Adrenal gland (tissue), 12 donors: Measurements from ENCODE around the gene AADACL4. TPM values are rescaled to one million over a fixed set of nuclear protein-coding genes. Genes with fewer than 3 reads are reported as not detected.

Experiments
- DNase-seq, 7 donors: peaks; one replicate each; pipeline ENCODE4 v3.0.0-alpha.2; 2019 to 2020
- H3K27ac ChIP-seq, 5 donors: fragments of 200-600 bp; sonication (generic) in 4 of 5; 1 replicate in 3 of 5; 2 replicates in 2 of 5; pipeline versions ENCODE4 v1.5.1 to v1.8.0; 2016 to 2020; ENCODE audit warnings: mild to moderate bottlenecking in 1 of 5
- H3K27me3 ChIP-seq: fragments of 200-600 bp; 2 replicates; pipeline ENCODE4 v1.8.0; 2021
- H3K36me3 ChIP-seq, 2 donors: fragments of 200-600 bp; replicated peaks in 1 of 2; 1 replicate in 1 of 2; 2 replicates in 1 of 2; pipeline versions ENCODE4 v1.5.1 to v1.8.0; 2018 to 2022
- H3K4me1 ChIP-seq, 2 donors: fragments of 200-600 bp; replicated peaks in 1 of 2; 1 replicate in 1 of 2; 2 replicates in 1 of 2; pipeline versions ENCODE4 v1.5.1 to v1.8.0; 2018 to 2021
- H3K4me3 ChIP-seq, 4 donors: fragments of 200-600 bp; sonication (generic) in 3 of 4; one replicate each; pipeline ENCODE4 v1.5.1; 2016 to 2018
- H3K9me3 ChIP-seq, 3 donors: fragments of 200-600 bp; sonication (generic) in 1 of 3; replicated peaks in 1 of 3; 1 replicate in 2 of 3; 2 replicates in 1 of 3; pipeline versions ENCODE4 v1.5.1 to v1.8.0; 2016 to 2021
- CTCF ChIP-seq, 6 experiments: fragments of 450-650 bp in 4 of 6; fragments of 200-600 bp in 2 of 6; sonication (generic) in 1 of 6; IDR thresholded peaks; 1 replicate in 5 of 6; 2 replicates in 1 of 6; pipeline versions ENCODE4 v1.5.1 to v1.8.0; 2016 to 2021; ENCODE audit warnings: antibody characterized with exemption in 6 of 6, mild to moderate bottlenecking in 2 of 6, moderate library complexity in 1 of 6
- POLR2A ChIP-seq, 2 donors: fragments of 450-650 bp; IDR thresholded peaks; one replicate each; pipeline ENCODE4 v1.6.1; 2017; ENCODE audit warnings: antibody characterized with exemption in 2 of 2, mild to moderate bottlenecking in 2 of 2, moderate library complexity in 1 of 2
- WGBS, 4 donors: extraction: QIAGEN DNeasy Blood & Tissue Kit in 2 of 4; methylation state at CpG; one replicate each; pipeline versions ENCODE4 v1.1.5 to v1.1.7; 2013 to 2017; 5-methylcytosine and 5-hydroxymethylcytosine counted together
- intact Hi-C, 2 donors: fragments of 100-400 bp; cut with DNase I; formaldehyde crosslinking; loops; one replicate each; pipeline versions ENCODE4 v1.14.1 to v1.15.0; 2022 to 2023
- polyA plus RNA-seq, 3 donors: library from polyadenylated mRNA; stranded (reverse); fragments of 200-250 nt in 2 of 3; fragments of 350-450 nt in 1 of 3; fragmentation: Illumina TruSeq in 1 of 3; extraction: RNeasy Lipid Tissue Mini Kit (QIAGEN cat#74804) in 1 of 3; gene quantifications; one replicate each; pipeline ENCODE4 v1.2.3, GENCODE V29; 2013 to 2014
- total RNA-seq, 9 donors: library from RNA; depleted of rRNA in 4 of 9; stranded (reverse); fragments of >200 nt in 4 of 9; fragments of 120-200 nt in 1 of 9; fragmentation: NEBNext Ultra II Directional in 1 of 9; extraction: Animal tissue kit (Norgen Biotek cat#: 25700) in 1 of 9; gene quantifications; one replicate each; pipeline versions ENCODE4 v1.1.0 to v1.2.4, GENCODE V29; 2013 to 2023
- donor health status: healthy with polysubstance abuse.
- donor health status: Bipolar disorder and iron deficiency.
- donor health status: DM: yes; HTN: yes; CAD: no.
- donor health status: DM: no; HTN: no; CAD: no.
- donor health status: DM: no; HTN: no; CAD: no.
- donor health status: DM: yes; HTN: yes; CAD: no.

The AADACL4 gene
- total and polyA plus RNA-seq, 12 donors, result 0.06 to 0.16 (median 0.10) TPM; not detected in 9

DNA sequence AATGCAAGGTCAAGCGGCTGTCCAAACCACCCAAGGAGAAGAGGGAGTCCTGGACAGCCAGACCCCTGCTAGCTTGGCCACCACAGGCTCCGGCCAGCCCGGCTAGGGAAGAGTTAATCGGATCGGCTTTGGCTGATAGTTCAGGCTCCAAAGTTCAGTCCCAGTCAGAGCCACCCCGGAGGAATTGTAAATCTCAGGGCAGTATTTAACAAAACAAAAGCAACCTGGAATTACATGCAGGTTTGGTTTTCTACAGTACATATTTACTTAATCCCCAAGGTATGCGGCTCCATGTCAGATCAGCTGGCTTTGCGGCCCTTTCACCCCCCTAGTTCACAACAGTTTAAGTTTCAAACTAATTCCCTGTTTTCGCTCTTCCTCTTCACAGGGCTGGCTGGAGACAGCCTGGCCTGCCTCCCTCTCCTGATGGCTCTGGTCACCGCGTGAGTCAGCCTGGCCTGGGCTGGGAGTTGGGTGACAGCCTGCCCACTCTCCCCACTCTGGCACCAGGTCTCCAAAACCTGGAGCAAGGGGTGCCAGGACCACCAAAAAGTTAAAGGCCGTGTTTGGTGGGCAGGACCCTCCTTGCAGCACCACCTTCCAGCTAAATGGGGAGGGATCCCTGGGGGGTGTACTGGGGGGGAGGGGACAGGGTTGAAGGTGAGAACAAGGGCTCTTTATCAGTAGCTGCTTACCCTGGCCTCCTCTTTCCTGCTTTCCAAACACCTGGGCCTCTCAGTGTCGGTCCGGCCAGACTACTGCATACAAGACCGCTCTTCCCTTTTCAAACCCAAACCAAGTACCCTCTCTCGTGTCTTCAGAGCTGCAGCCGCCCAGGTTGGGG lies 27.8 kb upstream of the AADACL4 start:
- peak; percentile 75 to 85 (median 80) for DNase-seq
- intact Hi-C loops, result loop anchor here (10.0 kb wide), 2 partner anchors 71 to 301 kb away; no protein-coding TSS in a partner anchor
- 2 to 11% (median 6%) methylated on average over 16 to 17 of the region's 17 CpGs for whole genome bisulfite sequencing, 4 donors
- Histone ChIP-seq H3K27me3 (no peaks in the 10 kb centered on the region), H3K9me3 (no peaks in the 10 kb centered on the region), H3K36me3 (no peaks in the 10 kb centered on the region), H3K4me3 (peak overlapping the region in 3 of 4 donors; percentile 24 to 67 (median 67)), H3K27ac (peak overlapping the region; percentile 5 to 94 (median 79)), H3K4me1 (peaks cover 17 to 53% of the 10 kb centered on the region in 2 donors)
- TF ChIP-seq POLR2A (IDR thresholded peaks at IDR 0.05), result peak in 1 of 2 donors; percentile 28
- no peak for TF ChIP-seq CTCF (IDR thresholded peaks at IDR 0.05)

GRCh38 chr1:12616709-12617373 lies 27.0 kb upstream of the AADACL4 start:
- Histone ChIP-seq H3K4me1 (peaks cover 17 to 56% of the 10 kb centered on the region in 2 donors), H3K9me3 (no peaks in the 10 kb centered on the region), H3K27ac (peak overlapping the region; percentile 5 to 94 (median 79)), H3K36me3 (no peaks in the 10 kb centered on the region), H3K4me3 (peak overlapping the region; percentile 24 to 67 (median 54)), H3K27me3 (no peaks in the 10 kb centered on the region)
- TF ChIP-seq CTCF (IDR thresholded peaks at IDR 0.05), result no peak
- no peak for TF ChIP-seq POLR2A (IDR thresholded peaks at IDR 0.05)
- intact Hi-C loops, result loop anchor here (10.0 kb wide), 2 partner anchors 72 to 302 kb away; no protein-coding TSS in a partner anchor
- WGBS, 4 donors, result 0 to 2% (median 2%) methylated on average over 15 to 53 of the region's 53 CpGs
- peak in 4 of 7 donors; percentile 41 to 62 (median 47) for DNase-seq

GRCh38 chr1:12617511-12617900 lies 26.4 kb upstream of the AADACL4 start:
- Histone ChIP-seq H3K36me3 (no peaks in the 10 kb centered on the region), H3K9me3 (no peaks in the 10 kb centered on the region), H3K4me1 (peaks cover 17 to 58% of the 10 kb centered on the region in 2 donors), H3K27ac (peak overlapping the region in 4 of 5 donors; percentile 76 to 94 (median 85)), H3K4me3 (peak overlapping the region in 3 of 4 donors; percentile 22 to 67 (median 67)), H3K27me3 (no peaks in the 10 kb centered on the region)
- WGBS, 4 donors, result 0% methylated on average over 11 to 13 of the region's 13 CpGs
- TF ChIP-seq POLR2A (IDR thresholded peaks at IDR 0.05) (no peak), CTCF (IDR thresholded peaks at IDR 0.05) (no peak)
- intact Hi-C loops, result loop anchor here (10.0 kb wide), 2 partner anchors 73 to 303 kb away; no protein-coding TSS in a partner anchor
- no peak for DNase-seq
